Liver (tissue), 3 donors: ENCODE results near the gene CFAP74.

Experiments used
- CTCF ChIP-seq: fragments of 150-350 bp; IDR thresholded peaks from 2 replicates; pipeline ENCODE4 v1.5.1; 2017; ENCODE audit warnings: improper control_type of control experiment, low read depth, low read length; ENCODE audit not compliant: missing input control
- JUND ChIP-seq, 2 donors: IDR thresholded peaks; 2 replicates each; pipeline ENCODE4 v1.6.1; 2016; ENCODE audit warnings: antibody characterized with exemption in 2 of 2
- MAX ChIP-seq: IDR thresholded peaks from 2 replicates; pipeline ENCODE4 v1.6.1; 2016; ENCODE audit warnings: antibody characterized with exemption
- NR2F2 ChIP-seq: IDR thresholded peaks from 2 replicates; pipeline ENCODE4 v1.6.1; 2016; ENCODE audit warnings: antibody characterized with exemption
- RAD21 ChIP-seq, 2 donors: IDR thresholded peaks; 2 replicates each; pipeline ENCODE4 v1.6.1; 2016; ENCODE audit warnings: antibody characterized with exemption in 2 of 2, mild to moderate bottlenecking in 2 of 2
- REST ChIP-seq: IDR thresholded peaks from 2 replicates; pipeline ENCODE4 v1.6.1; 2016; ENCODE audit warnings: antibody characterized with exemption, mild to moderate bottlenecking
- SP1 ChIP-seq: IDR thresholded peaks from 2 replicates; pipeline ENCODE4 v1.6.1; 2018; ENCODE audit warnings: antibody characterized with exemption, mild to moderate bottlenecking
- YY1 ChIP-seq: IDR thresholded peaks from 2 replicates; pipeline ENCODE4 v1.6.1; 2016; ENCODE audit warnings: antibody characterized with exemption, mild to moderate bottlenecking
- donor health status: healthy.
- donor health status: healthy.

GRCh38 chr1:1924849-1925248, 78.7 kb downstream of the CFAP74 start:
- TF ChIP-seq CTCF (no peak), SP1 (no peak), REST (no peak), MAX (no peak), JUND (IDR thresholded peaks at IDR 0.05) (no peak), NR2F2 (no peak), YY1 (no peak), RAD21 (IDR thresholded peaks at IDR 0.05) (no peak)
